HEK293 (cell line): Measurements from ENCODE around the gene VPS18.

Source experiments
- CTCF ChIA-PET: fragments of 350-600 bp; formaldehyde crosslinking; extraction: SDS; loops from one replicate; lab custom pipeline; 2021; ENCODE audit warnings: antibody characterized with exemption; lab: Yijun Ruan, JAX
- POLR2A ChIA-PET: fragments of 300-600 bp; formaldehyde crosslinking; extraction: SDS; loops from one replicate; lab custom pipeline; 2020; ENCODE audit warnings: antibody characterized with exemption, inconsistent platforms; lab: Yijun Ruan, JAX
- H3K27ac ChIP-seq: fragments of 200-500 bp; sonication (Bioruptor generic); 2 replicates; pipeline ENCODE4 v1.5.1; 2014; ENCODE audit warnings: low read depth, low read length, control low read depth, inconsistent platforms; ENCODE audit errors: extremely low read depth
- H3K36me3 ChIP-seq, 2 experiments: fragments of 200-500 bp in 1 of 2; sonication (Bioruptor generic) in 1 of 2; 1 replicate in 1 of 2; 2 replicates in 1 of 2; pipeline ENCODE4 v1.5.1; 2014 to 2017; ENCODE audit warnings: inconsistent platforms in 2 of 2, low read length in 2 of 2; ENCODE audit not compliant: control insufficient read depth in 2 of 2, insufficient read depth in 1 of 2
- H3K4me1 ChIP-seq: fragments of 200-500 bp; sonication (Bioruptor generic); 2 replicates; pipeline ENCODE4 v1.5.1; 2014; ENCODE audit warnings: mild to moderate bottlenecking, low read length, inconsistent platforms; ENCODE audit not compliant: control insufficient read depth, insufficient read depth
- H3K4me3 ChIP-seq: 2 replicates; pipeline ENCODE4 v1.5.1; 2011; ENCODE audit warnings: low read depth, mild to moderate bottlenecking, control low read depth, low read length, moderate library complexity
- H3K9me3 ChIP-seq: fragments of 200-500 bp; sonication (Bioruptor generic); 2 replicates; pipeline ENCODE4 v1.5.1; 2014; ENCODE audit warnings: low read depth, low read length, inconsistent platforms; ENCODE audit not compliant: control insufficient read depth, insufficient read depth
- GLIS1 ChIP-seq: fragments of 450-650 bp; formaldehyde crosslinking; IDR thresholded peaks from 2 replicates; pipeline ENCODE4 v1.5.1; 2016; ENCODE audit warnings: missing biosample characterization, missing genetic modification characterization
- KLF1 ChIP-seq: fragments of 450-650 bp; formaldehyde crosslinking; IDR thresholded peaks from 2 replicates; pipeline ENCODE4 v1.5.1; 2016; ENCODE audit warnings: missing biosample characterization, missing genetic modification characterization
- KLF7 ChIP-seq: fragments of 450-650 bp; formaldehyde crosslinking; IDR thresholded peaks from 2 replicates; pipeline ENCODE4 v1.5.1; 2016; ENCODE audit warnings: missing biosample characterization, missing genetic modification characterization, borderline replicate concordance
- OSR2 ChIP-seq: fragments of 450-650 bp; formaldehyde crosslinking; IDR thresholded peaks from 2 replicates; pipeline ENCODE4 v1.5.1; 2016; ENCODE audit warnings: missing biosample characterization, missing genetic modification characterization
- PRDM1 ChIP-seq: fragments of 450-650 bp; formaldehyde crosslinking; IDR thresholded peaks from 2 replicates; pipeline ENCODE4; 2016; ENCODE audit warnings: missing biosample characterization, missing genetic modification characterization
- PRDM10 ChIP-seq: fragments of 450-650 bp; formaldehyde crosslinking; IDR thresholded peaks from 2 replicates; pipeline ENCODE4 v1.5.1; 2016; ENCODE audit warnings: missing biosample characterization, missing genetic modification characterization
- SETDB1 ChIP-seq: IDR thresholded peaks from one replicate; pipeline ENCODE4 v1.6.1; 2017; ENCODE audit warnings: mild to moderate bottlenecking, low read length, moderate library complexity, mixed read lengths; ENCODE audit not compliant: insufficient read length
- YY2 ChIP-seq: fragments of 450-650 bp; formaldehyde crosslinking; IDR thresholded peaks from 2 replicates; pipeline ENCODE4 v1.5.1; 2016; ENCODE audit warnings: missing biosample characterization, missing genetic modification characterization
- ZBTB10 ChIP-seq: fragments of 450-650 bp; formaldehyde crosslinking; IDR thresholded peaks from 2 replicates; pipeline ENCODE4 v1.5.1; 2016; ENCODE audit warnings: missing biosample characterization, missing genetic modification characterization
- ZBTB48 ChIP-seq: fragments of 450-650 bp; formaldehyde crosslinking; IDR thresholded peaks from 2 replicates; pipeline ENCODE4 v1.5.1; 2016; ENCODE audit warnings: missing biosample characterization, missing genetic modification characterization
- ZFP41 ChIP-seq: fragments of 450-650 bp; formaldehyde crosslinking; IDR thresholded peaks from 2 replicates; pipeline ENCODE4 v1.5.1; 2016; ENCODE audit warnings: missing biosample characterization, missing genetic modification characterization, borderline replicate concordance
- ZNF155 ChIP-seq: fragments of 450-650 bp; formaldehyde crosslinking; IDR thresholded peaks from 2 replicates; pipeline ENCODE4 v1.5.1; 2016; ENCODE audit warnings: missing biosample characterization, missing genetic modification characterization
- ZNF239 ChIP-seq: fragments of 450-650 bp; formaldehyde crosslinking; IDR thresholded peaks from 2 replicates; pipeline ENCODE4 v1.5.1; 2016; ENCODE audit warnings: missing biosample characterization, missing genetic modification characterization
- ZNF280D ChIP-seq: fragments of 450-650 bp; formaldehyde crosslinking; IDR thresholded peaks from 2 replicates; pipeline ENCODE4 v1.5.1; 2016; ENCODE audit warnings: missing biosample characterization, missing genetic modification characterization
- ZNF311 ChIP-seq: fragments of 450-650 bp; formaldehyde crosslinking; IDR thresholded peaks from 2 replicates; pipeline ENCODE4 v1.5.1; 2017; ENCODE audit warnings: missing biosample characterization, missing genetic modification characterization, borderline replicate concordance
- ZNF426 ChIP-seq: fragments of 450-650 bp; formaldehyde crosslinking; IDR thresholded peaks from 2 replicates; pipeline ENCODE4 v1.5.1; 2017; ENCODE audit warnings: missing biosample characterization, missing genetic modification characterization, mild to moderate bottlenecking, inconsistent platforms, moderate library complexity
- ZNF513 ChIP-seq: fragments of 450-650 bp; IDR thresholded peaks from 2 replicates; pipeline ENCODE4 v1.5.1; 2018; ENCODE audit warnings: missing biosample characterization, missing genetic modification characterization
- ZNF585B ChIP-seq: fragments of 450-650 bp; formaldehyde crosslinking; IDR thresholded peaks from 2 replicates; pipeline ENCODE4 v1.5.1; 2016; ENCODE audit warnings: missing biosample characterization, missing genetic modification characterization
- ZNF596 ChIP-seq: fragments of 450-650 bp; IDR thresholded peaks from 2 replicates; pipeline ENCODE4 v1.5.0; 2018; ENCODE audit warnings: missing biosample characterization, mild to moderate bottlenecking, missing genetic modification characterization, moderate library complexity
- ZNF692 ChIP-seq: fragments of 450-650 bp; formaldehyde crosslinking; IDR thresholded peaks from 2 replicates; pipeline ENCODE4 v1.5.1; 2016; ENCODE audit warnings: missing biosample characterization, missing genetic modification characterization
- ZSCAN16 ChIP-seq: fragments of 450-650 bp; formaldehyde crosslinking; IDR thresholded peaks from 2 replicates; pipeline ENCODE4 v1.5.1; 2016; ENCODE audit warnings: missing biosample characterization, missing genetic modification characterization

The VPS18 gene

GRCh38 chr15:40936234-40936708 lies 42.0 kb downstream of the VPS18 start (continued):
- TF ChIP-seq ZNF280D (tag by site-specific recombination) (no peak), PRDM1 (tag by site-specific recombination) (no peak), ZNF239 (tag by site-specific recombination) (no peak), ZNF692 (tag by site-specific recombination) (no peak), ZNF155 (no peak), ZBTB48 (tag by site-specific recombination) (no peak), ZSCAN16 (tag by site-specific recombination) (no peak), ZNF311 (tag by site-specific recombination) (no peak), KLF7 (tag by site-specific recombination) (no peak), YY2 (tag by site-specific recombination) (no peak), ZNF426 (tag by site-specific recombination) (no peak), ZNF596 (tag by site-specific recombination) (no peak)
- TF ChIP-seq, all 188 proteins: peak for 0

GRCh38 chr15:40936709-40937666 lies 42.7 kb downstream of the VPS18 start:
- Histone ChIP-seq H3K4me3 (no peak overlapping the region), H3K36me3 (peaks cover 0 to 3% of the 10 kb centered on the region in 2 experiments; a peak in 1 of 3 replicates), H3K9me3 (no peaks in the 10 kb centered on the region), H3K4me1 (peaks cover 4% of the 10 kb centered on the region; the same call in 1 of the 2 replicates), H3K27ac (no peak overlapping the region)
- POLR2A ChIA-PET: no interaction called here
- CTCF ChIA-PET: no interaction called here
- TF ChIP-seq KLF1 (tag by site-specific recombination) (no peak), PRDM10 (tag by site-specific recombination) (0 out of 2 replicates have a peak, but pooled peaks have one; percentile 12), ZNF513 (tag by site-specific recombination) (no peak), GLIS1 (tag by site-specific recombination) (peak; percentile 86), OSR2 (tag by site-specific recombination) (no peak), ZNF585B (tag by site-specific recombination) (no peak), ZFP41 (no peak), SETDB1 (no peak), ZBTB10 (tag by site-specific recombination) (no peak)
